Prostate gland (tissue), 2 donors: ENCODE results near the gene TUBB1. TPM values are rescaled to one million over a fixed set of nuclear protein-coding genes. Genes with fewer than 3 reads are reported as not detected.

ENCODE experiments used
- DNase-seq: peaks from one replicate; pipeline ENCODE4 v3.0.0-alpha.2; 2019; ENCODE audit warnings: low spot score
- H3K27ac ChIP-seq, 2 donors: fragments of 200-600 bp; sonication (generic); 2 replicates each; pipeline ENCODE4 v1.5.1; 2017 to 2019
- H3K27me3 ChIP-seq: fragments of 200-600 bp; sonication (generic); replicated peaks from 2 replicates; pipeline ENCODE4 v1.5.1; 2019; ENCODE audit not compliant: insufficient read depth
- H3K36me3 ChIP-seq, 2 donors: fragments of 200-600 bp; sonication (generic); 1 replicate in 1 of 2; 2 replicates in 1 of 2; pipeline versions ENCODE4 v1.5.1 to v1.8.1; 2017 to 2019
- H3K4me1 ChIP-seq: fragments of 200-600 bp; sonication (generic); replicated peaks from 2 replicates; pipeline ENCODE4 v1.5.1; 2019
- H3K4me3 ChIP-seq, 2 donors: fragments of 200-600 bp; sonication (generic); 2 replicates each; pipeline ENCODE4 v1.5.1; 2017 to 2019
- H3K9me3 ChIP-seq: fragments of 200-600 bp; sonication (generic); 2 replicates; pipeline ENCODE4 v1.5.1; 2017
- POLR2A ChIP-seq: fragments of 450-650 bp; IDR thresholded peaks from one replicate; pipeline ENCODE4 v1.6.1; 2016; ENCODE audit warnings: antibody characterized with exemption, mild to moderate bottlenecking
- POLR2AphosphoS5 ChIP-seq: sonication (generic); formaldehyde crosslinking; IDR thresholded peaks from one replicate; pipeline ENCODE4 v1.6.1; 2017; ENCODE audit warnings: antibody characterized with exemption
- WGBS: methylation state at CpG from one replicate; pipeline ENCODE4 v1.1.5; 2018; 5-methylcytosine and 5-hydroxymethylcytosine counted together
- intact Hi-C: fragments of 100-400 bp; cut with DNase I; formaldehyde crosslinking; loops from one replicate; pipeline ENCODE4 v1.14.2; 2022
- total RNA-seq, 2 donors: library from RNA; depleted of rRNA; stranded (reverse); fragments of >200 nt; gene quantifications; one replicate each; pipeline ENCODE4 v1.1.0, GENCODE V29; 2016
- TF ChIP-seq, protein P1 (sequence below), 4 experiments: fragments of 200-600 bp in 2 of 4; fragments of 450-650 bp in 2 of 4; sonication (generic) in 2 of 4; IDR thresholded peaks; 1 replicate in 3 of 4; 2 replicates in 1 of 4; pipeline ENCODE4 v1.5.1; 2016 to 2019; ENCODE audit warnings: antibody characterized with exemption in 4 of 4, mild to moderate bottlenecking in 2 of 4, moderate library complexity in 2 of 4

TUBB1 gene
- total RNA-seq, 2 donors from 2014 or later = not detected

DNA sequence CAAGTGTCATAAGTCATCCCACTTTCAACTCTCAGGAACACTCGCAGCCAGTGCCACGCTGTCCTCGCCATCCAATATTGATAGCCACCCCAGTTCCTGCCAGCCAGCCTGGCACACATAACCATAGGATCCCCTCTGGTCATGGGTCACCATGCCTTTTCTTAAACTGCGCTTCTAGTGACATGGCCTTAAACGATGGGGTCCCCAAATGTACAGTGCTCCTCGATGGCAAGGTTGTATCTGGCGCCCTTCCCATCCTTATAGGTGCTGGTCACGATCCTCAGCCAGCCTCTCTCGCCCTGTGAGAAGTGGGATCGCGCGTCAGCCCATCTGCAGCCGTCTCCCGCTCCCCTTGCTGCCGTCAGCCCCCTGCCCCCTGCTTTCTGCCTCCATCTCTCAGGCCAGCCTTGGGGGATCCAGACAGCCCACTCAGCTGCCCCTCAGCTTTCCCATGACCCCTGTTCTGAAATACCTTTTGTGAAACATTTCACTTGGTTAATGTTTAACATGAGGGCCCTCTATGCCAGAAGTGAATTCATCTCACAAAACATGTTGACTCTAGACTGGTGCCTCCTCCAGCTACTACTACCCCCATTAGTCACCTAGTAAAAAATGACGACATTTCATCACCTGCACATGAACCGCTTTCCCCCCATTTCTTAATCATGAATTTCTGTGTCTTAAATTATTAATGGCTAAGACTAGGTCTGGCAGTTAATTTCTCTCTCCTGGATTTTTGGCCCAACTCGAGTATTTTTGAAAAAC lies 23.6 kb upstream of the TUBB1 start:
- intact Hi-C loops = no loop called here
- peaks cover 2 to 15% of the 10 kb centered on the region in 2 donors for H3K36me3 ChIP-seq
- TF ChIP-seq, protein P1, sequence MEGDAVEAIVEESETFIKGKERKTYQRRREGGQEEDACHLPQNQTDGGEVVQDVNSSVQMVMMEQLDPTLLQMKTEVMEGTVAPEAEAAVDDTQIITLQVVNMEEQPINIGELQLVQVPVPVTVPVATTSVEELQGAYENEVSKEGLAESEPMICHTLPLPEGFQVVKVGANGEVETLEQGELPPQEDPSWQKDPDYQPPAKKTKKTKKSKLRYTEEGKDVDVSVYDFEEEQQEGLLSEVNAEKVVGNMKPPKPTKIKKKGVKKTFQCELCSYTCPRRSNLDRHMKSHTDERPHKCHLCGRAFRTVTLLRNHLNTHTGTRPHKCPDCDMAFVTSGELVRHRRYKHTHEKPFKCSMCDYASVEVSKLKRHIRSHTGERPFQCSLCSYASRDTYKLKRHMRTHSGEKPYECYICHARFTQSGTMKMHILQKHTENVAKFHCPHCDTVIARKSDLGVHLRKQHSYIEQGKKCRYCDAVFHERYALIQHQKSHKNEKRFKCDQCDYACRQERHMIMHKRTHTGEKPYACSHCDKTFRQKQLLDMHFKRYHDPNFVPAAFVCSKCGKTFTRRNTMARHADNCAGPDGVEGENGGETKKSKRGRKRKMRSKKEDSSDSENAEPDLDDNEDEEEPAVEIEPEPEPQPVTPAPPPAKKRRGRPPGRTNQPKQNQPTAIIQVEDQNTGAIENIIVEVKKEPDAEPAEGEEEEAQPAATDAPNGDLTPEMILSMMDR (IDR thresholded peaks at IDR 0.05) = no peak
- TF ChIP-seq POLR2A = no peak
- no peak for TF ChIP-seq POLR2AphosphoS5
- H3K4me3 ChIP-seq = no peak overlapping the region
- H3K4me1 ChIP-seq = no peaks in the 10 kb centered on the region
- no peaks in the 10 kb centered on the region for H3K27me3 ChIP-seq
- DNase-seq = no peak
- WGBS = 61% methylated on average over 18 of the region's 18 CpGs
- no peak overlapping the region for H3K27ac ChIP-seq
- no peaks in the 10 kb centered on the region for H3K9me3 ChIP-seq

DNA sequence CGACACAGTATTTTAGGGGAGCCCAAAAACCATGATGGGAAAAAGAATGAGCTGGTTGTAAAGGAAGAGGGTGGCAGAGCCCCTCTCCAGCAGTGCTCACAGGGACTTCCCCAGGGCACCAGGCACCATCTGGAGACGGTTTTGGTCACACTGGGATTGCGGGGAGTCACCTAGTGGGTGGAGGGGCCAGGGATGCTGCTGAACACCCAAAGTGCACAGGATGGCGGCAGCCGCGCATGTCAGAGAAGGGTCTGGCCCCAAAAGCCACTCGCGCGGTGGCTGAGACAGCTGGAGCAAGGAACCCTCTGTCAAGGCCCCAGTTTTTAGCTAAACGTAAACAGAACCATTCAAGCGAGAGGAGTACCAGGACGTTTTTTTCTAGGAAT lies 23.0 kb upstream of the TUBB1 start:
- WGBS = 83% methylated on average over 12 of the region's 12 CpGs
- H3K27ac ChIP-seq = no peak overlapping the region
- H3K27me3 ChIP-seq = no peaks in the 10 kb centered on the region
- intact Hi-C loops = no loop called here
- no peak for DNase-seq
- H3K9me3 ChIP-seq = no peaks in the 10 kb centered on the region
- no peaks in the 10 kb centered on the region for H3K4me1 ChIP-seq
- TF ChIP-seq POLR2A = no peak
- TF ChIP-seq, protein P1 (IDR thresholded peaks at IDR 0.05) = no peak
- no peak for TF ChIP-seq POLR2AphosphoS5
- no peak overlapping the region for H3K4me3 ChIP-seq
- H3K36me3 ChIP-seq = peaks cover 2 to 16% of the 10 kb centered on the region in 2 donors

DNA sequence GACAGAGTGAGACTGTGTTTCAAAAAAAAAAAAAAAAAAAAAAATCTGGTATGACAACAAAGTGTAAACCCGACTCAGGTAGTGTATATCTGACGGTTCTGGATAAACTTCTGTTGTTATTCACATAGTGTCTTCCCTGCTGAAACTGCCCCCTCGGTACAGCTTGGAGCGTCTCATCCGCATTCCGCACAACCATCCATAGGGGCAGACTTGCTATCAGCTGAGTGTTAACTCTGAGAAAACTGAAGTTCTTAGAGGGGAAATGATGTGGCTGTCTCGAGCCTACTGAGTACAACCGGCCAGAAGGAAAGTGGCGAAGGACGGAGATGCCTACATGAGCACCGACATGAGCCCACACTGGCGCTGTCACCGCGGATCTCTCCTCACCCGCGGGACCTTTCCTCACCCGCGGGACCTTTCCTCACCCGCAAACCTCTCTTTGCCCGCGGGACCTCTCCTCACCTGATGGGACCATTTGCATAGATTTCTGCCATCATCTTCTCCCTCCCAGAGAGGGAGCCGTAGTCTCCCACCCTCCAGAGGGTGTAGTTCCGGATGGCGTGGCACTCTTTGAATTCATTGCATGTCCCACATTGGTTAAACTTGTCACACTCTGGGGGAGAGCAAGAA lies 22.0 kb upstream of the TUBB1 start:
- H3K27me3 ChIP-seq = no peaks in the 10 kb centered on the region
- H3K9me3 ChIP-seq = no peaks in the 10 kb centered on the region
- intact Hi-C loops = no loop called here
- no peaks in the 10 kb centered on the region for H3K4me1 ChIP-seq
- TF ChIP-seq POLR2A (no peak), POLR2AphosphoS5 (no peak)
- TF ChIP-seq, protein P1 (IDR thresholded peaks at IDR 0.05) = no peak
- 90% methylated on average over 24 of the region's 24 CpGs for WGBS
- peaks cover 2 to 23% of the 10 kb centered on the region in 2 donors for H3K36me3 ChIP-seq
- H3K27ac ChIP-seq = no peak overlapping the region
- no peak for DNase-seq
- no peak overlapping the region for H3K4me3 ChIP-seq

DNA sequence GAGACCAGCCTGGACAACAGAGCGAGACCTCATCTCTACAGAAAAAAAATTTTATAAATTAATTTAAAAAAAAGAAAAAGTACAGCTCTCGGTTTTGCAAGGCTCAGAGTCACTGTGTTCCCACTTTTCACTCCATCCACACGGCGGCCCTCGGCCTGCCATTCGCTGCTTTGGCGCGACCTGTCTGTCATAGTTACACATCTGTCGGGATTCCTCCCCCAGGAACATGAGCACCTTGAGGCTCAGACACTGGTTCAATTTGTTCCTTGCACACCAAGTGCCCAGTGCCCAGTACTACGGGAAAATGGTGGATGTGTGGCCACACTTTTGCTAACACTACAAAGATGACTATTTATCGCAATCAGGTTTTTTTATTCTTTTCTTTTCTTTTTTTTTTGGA lies 20.6 kb upstream of the TUBB1 start:
- Histone ChIP-seq H3K4me1 (no peaks in the 10 kb centered on the region), H3K9me3 (no peaks in the 10 kb centered on the region), H3K27ac (no peak overlapping the region), H3K36me3 (peaks cover 2 to 23% of the 10 kb centered on the region in 2 donors), H3K4me3 (no peak overlapping the region), H3K27me3 (no peaks in the 10 kb centered on the region)
- WGBS = 92% methylated on average over 11 of the region's 11 CpGs
- intact Hi-C loops = no loop called here
- TF ChIP-seq POLR2A = no peak
- TF ChIP-seq, protein P1 (IDR thresholded peaks at IDR 0.05) = no peak
- TF ChIP-seq POLR2AphosphoS5 = no peak
- no peak for DNase-seq
